Vagina (tissue), 2 donors: Measurements from ENCODE around the gene PBX1. TPM values are rescaled to one million over a fixed set of nuclear protein-coding genes. Genes with fewer than 3 reads are reported as not detected.
A peak's percentile ranks its signal among the peaks of the same experiment; 100 is the strongest.

Experiments used
- DNase-seq, 2 donors: peaks; one replicate each; pipeline ENCODE4 v3.0.0-alpha.2; 2017; ENCODE audit errors: extremely low spot score in 2 of 2
- H3K27ac ChIP-seq: fragments of 200-600 bp; sonication (generic); one replicate; pipeline ENCODE4 v1.5.1; 2019
- H3K27me3 ChIP-seq: fragments of 200-600 bp; sonication (generic); one replicate; pipeline ENCODE4 v1.5.1; 2019
- H3K36me3 ChIP-seq, 2 donors: fragments of 200-600 bp; sonication (generic); one replicate each; pipeline ENCODE4 v1.5.1; 2017 to 2019
- H3K4me1 ChIP-seq: fragments of 200-600 bp; sonication (generic); one replicate; pipeline ENCODE4 v1.5.1; 2019
- H3K4me3 ChIP-seq, 2 donors: fragments of 200-600 bp; sonication (generic); 1 replicate in 1 of 2; 2 replicates in 1 of 2; pipeline ENCODE4 v1.5.1; 2016 to 2019
- H3K9me3 ChIP-seq: fragments of 200-600 bp; sonication (generic); one replicate; pipeline ENCODE4 v1.5.1; 2019
- CTCF ChIP-seq, 3 experiments: fragments of 450-650 bp in 2 of 3; fragments of 200-600 bp in 1 of 3; sonication (generic) in 1 of 3; IDR thresholded peaks; one replicate each; pipeline ENCODE4 v1.5.1; 2017 to 2019; ENCODE audit warnings: antibody characterized with exemption in 3 of 3, mild to moderate bottlenecking in 2 of 3, moderate library complexity in 2 of 3
- POLR2A ChIP-seq, 2 donors: fragments of 450-650 bp; IDR thresholded peaks; one replicate each; pipeline ENCODE4 v1.6.1; 2017; ENCODE audit warnings: antibody characterized with exemption in 2 of 2, mild to moderate bottlenecking in 2 of 2, moderate library complexity in 2 of 2
- POLR2AphosphoS5 ChIP-seq, 2 donors: sonication (generic); formaldehyde crosslinking; IDR thresholded peaks; one replicate each; pipeline ENCODE4 v1.9.0; 2017; ENCODE audit warnings: antibody characterized with exemption in 2 of 2, mild to moderate bottlenecking in 2 of 2, low read depth in 1 of 2; ENCODE audit not compliant: insufficient read depth in 1 of 2
- intact Hi-C: fragments of 100-400 bp; cut with DNase I; formaldehyde crosslinking; loops from one replicate; pipeline ENCODE4 v1.15.1; 2023
- total RNA-seq: library from RNA; depleted of rRNA; stranded (reverse); fragments of >200 nt; gene quantifications from one replicate; pipeline ENCODE4 v1.2.3, GENCODE V29; 2016

PBX1 gene
- total RNA-seq, 1 donor from 2014 or later = 69.0 TPM

GRCh38 chr1:164792410-164793004 is 233.5 kb downstream of the PBX1 start:
- no peak for TF ChIP-seq POLR2AphosphoS5 (IDR thresholded peaks at IDR 0.05; ENCODE audit: insufficient read depth in 1 of 2, low read depth in 1 of 2)
- no peak for TF ChIP-seq POLR2A (IDR thresholded peaks at IDR 0.05)
- no peak for TF ChIP-seq CTCF (IDR thresholded peaks at IDR 0.05)
- intact Hi-C loops = no loop called here
- Histone ChIP-seq H3K36me3 (no peaks in the 10 kb centered on the region), H3K9me3 (no peaks in the 10 kb centered on the region), H3K27me3 (no peaks in the 10 kb centered on the region), H3K4me3 (no peak overlapping the region), H3K4me1 (peaks cover 70% of the 10 kb centered on the region), H3K27ac (peak overlapping the region; percentile 38)
- DNase-seq = no peak

GRCh38 chr1:164794356-164794755 is 235.4 kb downstream of the PBX1 start:
- DNase-seq = no peak

GRCh38 chr1:164796916-164797315 is 237.9 kb downstream of the PBX1 start:
- no peak for TF ChIP-seq CTCF (IDR thresholded peaks at IDR 0.05)
- TF ChIP-seq POLR2AphosphoS5 (IDR thresholded peaks at IDR 0.05; ENCODE audit: insufficient read depth in 1 of 2, low read depth in 1 of 2) = no peak
- no peak for TF ChIP-seq POLR2A (IDR thresholded peaks at IDR 0.05)
- no peaks in the 10 kb centered on the region for H3K9me3 ChIP-seq
- intact Hi-C loops = no loop called here
- H3K36me3 ChIP-seq = peaks cover 0 to 19% of the 10 kb centered on the region in 2 donors
- peaks cover 44% of the 10 kb centered on the region for H3K4me1 ChIP-seq
- no peak overlapping the region for H3K4me3 ChIP-seq
- no peaks in the 10 kb centered on the region for H3K27me3 ChIP-seq
- H3K27ac ChIP-seq = no peak overlapping the region
- DNase-seq = no peak

More at GRCh38 chr1:164794356-164794755, 235.4 kb downstream of the PBX1 start:
- H3K9me3 ChIP-seq = no peaks in the 10 kb centered on the region
- peak overlapping the region; percentile 72 for H3K27ac ChIP-seq
- no peaks in the 10 kb centered on the region for H3K36me3 ChIP-seq
- intact Hi-C loops = no loop called here
- H3K27me3 ChIP-seq = no peaks in the 10 kb centered on the region
- no peak for TF ChIP-seq CTCF (IDR thresholded peaks at IDR 0.05)
- peak in 1 of 2 donors; percentile 94 for TF ChIP-seq POLR2AphosphoS5 (IDR thresholded peaks at IDR 0.05; ENCODE audit: insufficient read depth in 1 of 2, low read depth in 1 of 2)
- TF ChIP-seq POLR2A (IDR thresholded peaks at IDR 0.05) = no peak
- H3K4me1 ChIP-seq = peaks cover 53% of the 10 kb centered on the region
- no peak overlapping the region for H3K4me3 ChIP-seq

- TF ChIP-seq POLR2AphosphoS5 (IDR thresholded peaks at IDR 0.05; ENCODE audit: insufficient read depth in 1 of 2, low read depth in 1 of 2) = no peak
- TF ChIP-seq POLR2A (IDR thresholded peaks at IDR 0.05) = no peak
- no peak for TF ChIP-seq CTCF (IDR thresholded peaks at IDR 0.05)
- H3K36me3 ChIP-seq = peaks cover 0 to 22% of the 10 kb centered on the region in 2 donors
- H3K4me1 ChIP-seq = peaks cover 27% of the 10 kb centered on the region
- no peak for DNase-seq
- intact Hi-C loops = no loop called here
- H3K4me3 ChIP-seq = no peak overlapping the region
- no peak overlapping the region for H3K27ac ChIP-seq
- no peaks in the 10 kb centered on the region for H3K27me3 ChIP-seq
- H3K9me3 ChIP-seq = no peaks in the 10 kb centered on the region
These were observed 242.3 kb downstream of the PBX1 start for GRCh38 chr1:164801246-164801731.

- Histone ChIP-seq H3K9me3 (no peaks in the 10 kb centered on the region), H3K27me3 (no peaks in the 10 kb centered on the region), H3K4me3 (no peak overlapping the region), H3K27ac (no peak overlapping the region), H3K4me1 (peaks cover 27% of the 10 kb centered on the region), H3K36me3 (peaks cover 0 to 22% of the 10 kb centered on the region in 2 donors)
- TF ChIP-seq POLR2A (IDR thresholded peaks at IDR 0.05) = no peak
- TF ChIP-seq POLR2AphosphoS5 (IDR thresholded peaks at IDR 0.05; ENCODE audit: insufficient read depth in 1 of 2, low read depth in 1 of 2) = no peak
- TF ChIP-seq CTCF (IDR thresholded peaks at IDR 0.05) = no peak
- intact Hi-C loops = no loop called here
- no peak for DNase-seq
These were observed 243.0 kb downstream of the PBX1 start for GRCh38 chr1:164801791-164802502.
